Subcutaneous adipose tissue (tissue), 4 donors: ENCODE measurements around the gene CTCFL. TPM values are rescaled to one million over a fixed set of nuclear protein-coding genes. Genes with fewer than 3 reads are reported as not detected.

ENCODE experiments used
- total RNA-seq, 4 donors: library from RNA; depleted of rRNA; stranded (reverse); fragments of >200 nt; gene quantifications; one replicate each; pipeline ENCODE4 v1.1.0, GENCODE V29; 2016
- TF ChIP-seq, protein P1 (sequence below): fragments of 450-650 bp; IDR thresholded peaks from one replicate; pipeline ENCODE4 v1.5.1; 2016; ENCODE audit warnings: low read depth, mild to moderate bottlenecking, control low read depth, antibody characterized with exemption, moderate library complexity

CTCFL gene
- total RNA-seq, 4 donors from 2014 or later = 0.17 TPM; not detected in 3

DNA sequence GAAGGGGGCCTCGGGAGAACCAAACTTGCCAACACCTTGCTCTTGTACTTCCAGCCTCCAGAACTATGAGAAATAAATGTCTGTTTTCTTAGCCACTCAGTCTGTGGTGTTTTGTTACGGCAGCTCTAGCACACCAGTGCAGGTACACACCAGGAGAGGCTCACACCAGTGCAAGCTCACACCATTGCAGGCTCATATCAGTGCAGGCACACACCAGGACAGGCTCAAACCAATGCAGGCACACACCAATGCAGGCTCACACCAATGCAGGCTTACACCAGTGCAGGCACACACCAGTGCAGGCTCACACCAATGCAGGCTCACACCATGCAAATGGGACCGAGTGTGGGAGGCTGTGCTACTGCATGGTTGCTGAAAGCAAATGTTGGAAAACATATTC, 4.9 kb upstream of the CTCFL start:
- TF ChIP-seq, protein P1, sequence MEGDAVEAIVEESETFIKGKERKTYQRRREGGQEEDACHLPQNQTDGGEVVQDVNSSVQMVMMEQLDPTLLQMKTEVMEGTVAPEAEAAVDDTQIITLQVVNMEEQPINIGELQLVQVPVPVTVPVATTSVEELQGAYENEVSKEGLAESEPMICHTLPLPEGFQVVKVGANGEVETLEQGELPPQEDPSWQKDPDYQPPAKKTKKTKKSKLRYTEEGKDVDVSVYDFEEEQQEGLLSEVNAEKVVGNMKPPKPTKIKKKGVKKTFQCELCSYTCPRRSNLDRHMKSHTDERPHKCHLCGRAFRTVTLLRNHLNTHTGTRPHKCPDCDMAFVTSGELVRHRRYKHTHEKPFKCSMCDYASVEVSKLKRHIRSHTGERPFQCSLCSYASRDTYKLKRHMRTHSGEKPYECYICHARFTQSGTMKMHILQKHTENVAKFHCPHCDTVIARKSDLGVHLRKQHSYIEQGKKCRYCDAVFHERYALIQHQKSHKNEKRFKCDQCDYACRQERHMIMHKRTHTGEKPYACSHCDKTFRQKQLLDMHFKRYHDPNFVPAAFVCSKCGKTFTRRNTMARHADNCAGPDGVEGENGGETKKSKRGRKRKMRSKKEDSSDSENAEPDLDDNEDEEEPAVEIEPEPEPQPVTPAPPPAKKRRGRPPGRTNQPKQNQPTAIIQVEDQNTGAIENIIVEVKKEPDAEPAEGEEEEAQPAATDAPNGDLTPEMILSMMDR = no peak

DNA sequence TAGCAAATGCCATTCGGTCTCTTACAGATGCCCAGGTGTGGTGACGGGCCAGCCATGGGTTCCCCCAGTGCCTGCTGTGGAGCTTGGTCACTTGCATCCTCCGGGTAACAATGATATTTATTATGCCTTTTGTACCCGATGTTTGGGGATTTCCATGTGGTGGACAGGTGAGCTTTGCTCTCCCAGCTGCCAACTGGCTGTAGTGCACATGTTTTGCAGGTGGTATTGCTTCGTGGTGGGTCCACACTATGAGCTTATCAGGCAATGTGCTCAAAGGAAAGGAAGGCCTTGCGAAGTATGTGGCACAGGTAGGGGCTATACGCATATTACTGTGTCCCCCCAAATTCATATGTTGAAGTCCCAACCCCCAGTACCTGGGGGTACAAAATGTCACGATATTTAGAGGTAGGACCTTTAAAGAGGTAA, 4.2 kb upstream of the CTCFL start:
- TF ChIP-seq, protein P1 = no peak

DNA sequence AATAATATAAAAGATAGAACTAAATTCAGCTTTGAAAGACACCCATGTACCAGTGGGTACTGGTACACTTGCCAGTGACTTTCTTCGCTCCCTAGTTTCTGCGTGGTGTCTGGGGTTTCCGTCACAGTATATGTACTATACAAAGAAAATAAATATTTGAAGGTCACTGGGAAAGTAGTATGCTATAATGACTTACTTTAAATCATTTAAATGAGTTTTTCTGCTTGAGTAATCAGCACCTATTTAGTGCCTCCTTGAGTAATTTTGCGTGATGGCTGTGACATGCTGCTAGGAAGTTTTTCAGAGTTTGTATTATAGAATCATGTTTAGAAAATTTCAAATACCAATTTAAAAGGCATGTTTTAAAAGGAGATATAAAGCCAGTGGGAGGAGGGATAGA, 3.2 kb upstream of the CTCFL start:
- TF ChIP-seq, protein P1 = no peak

DNA sequence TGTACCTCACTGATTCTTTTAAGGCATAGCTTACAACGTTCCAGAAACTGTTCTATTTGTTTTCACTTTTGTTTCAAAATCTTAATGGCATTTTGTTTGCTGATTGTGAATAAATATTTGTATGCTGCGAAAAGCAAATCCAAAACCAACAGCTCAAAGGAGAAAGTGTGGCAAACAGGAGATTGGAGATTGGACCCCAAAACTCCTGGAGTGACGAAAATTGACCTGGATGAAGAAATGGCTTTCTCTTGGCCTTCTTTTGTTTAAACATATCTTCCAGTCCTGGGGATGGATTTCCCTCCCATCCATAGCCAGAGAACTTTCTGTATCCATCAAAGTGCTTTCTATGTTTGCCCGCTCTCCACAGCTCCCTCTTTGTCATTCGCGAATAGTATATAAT, 2.8 kb upstream of the CTCFL start:
- TF ChIP-seq, protein P1 = no peak

DNA sequence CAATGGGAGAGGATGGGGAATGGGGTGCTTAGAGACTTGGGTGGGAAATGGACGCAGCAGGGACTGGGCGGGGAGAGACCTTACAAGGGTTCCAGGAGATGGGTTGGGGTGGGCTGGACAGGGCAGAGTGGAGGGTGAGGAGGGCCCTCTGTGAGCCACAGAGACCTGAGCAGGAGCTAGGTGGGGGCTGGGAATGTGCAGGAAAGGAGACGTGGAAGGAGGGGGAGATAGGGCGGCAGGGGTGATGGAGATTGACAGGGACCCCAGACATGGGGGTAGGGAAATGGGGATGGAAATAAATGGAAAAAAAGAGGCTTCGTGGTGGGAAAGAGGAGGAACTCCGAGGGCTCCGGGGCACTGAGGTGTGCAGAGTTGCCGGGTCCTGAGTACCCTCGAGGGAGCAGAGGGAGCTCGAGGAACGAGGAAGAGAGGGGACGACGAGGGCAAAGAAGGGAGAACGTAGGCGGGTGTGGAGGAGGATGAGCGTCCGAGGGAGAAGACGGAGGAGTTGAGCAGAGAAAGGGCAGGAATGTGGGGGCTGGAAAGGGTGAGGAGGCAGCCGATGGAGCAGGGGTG, 2.0 kb upstream of the CTCFL start:
- TF ChIP-seq, protein P1 = no peak

DNA sequence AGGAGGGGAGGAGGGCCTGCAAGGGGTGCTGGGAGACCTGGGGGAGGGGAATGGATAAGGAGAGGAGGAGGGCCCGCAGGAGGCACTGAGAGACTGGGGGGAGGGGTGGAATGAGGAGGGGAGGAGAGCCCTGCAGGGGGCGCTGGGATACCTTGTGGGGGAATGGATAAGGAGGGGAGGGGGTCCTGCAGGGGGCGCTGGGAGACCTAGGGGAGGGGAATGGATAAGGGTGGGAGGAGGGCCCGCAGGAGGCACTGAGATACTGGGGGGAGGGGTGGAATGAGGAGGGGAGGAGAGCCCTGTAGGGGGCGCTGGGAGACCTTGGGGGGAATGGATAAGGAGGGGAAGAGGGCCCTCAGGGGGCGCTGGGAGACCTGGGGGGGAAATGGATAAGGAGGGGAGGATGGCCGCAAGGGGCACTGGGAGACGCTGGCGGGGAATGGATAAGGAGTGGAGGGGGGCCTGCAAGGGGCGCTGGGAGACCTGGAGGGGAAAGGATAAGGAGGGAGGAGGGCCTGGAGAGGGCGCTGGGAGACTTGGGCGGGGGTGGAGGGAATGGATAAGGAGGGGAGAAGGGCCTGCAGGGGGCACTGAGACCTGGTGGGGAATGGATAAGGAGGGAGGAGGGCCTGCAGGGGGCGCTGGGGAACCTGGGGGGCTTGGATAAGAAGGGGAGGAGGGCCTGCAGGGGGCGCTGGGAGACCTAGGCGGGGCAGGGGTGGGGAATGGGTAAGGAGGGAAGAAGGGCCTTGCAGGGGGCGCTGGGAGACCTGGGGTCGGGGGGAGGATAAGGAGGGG, 1.3 kb upstream of the CTCFL start:
- TF ChIP-seq, protein P1 = no peak

DNA sequence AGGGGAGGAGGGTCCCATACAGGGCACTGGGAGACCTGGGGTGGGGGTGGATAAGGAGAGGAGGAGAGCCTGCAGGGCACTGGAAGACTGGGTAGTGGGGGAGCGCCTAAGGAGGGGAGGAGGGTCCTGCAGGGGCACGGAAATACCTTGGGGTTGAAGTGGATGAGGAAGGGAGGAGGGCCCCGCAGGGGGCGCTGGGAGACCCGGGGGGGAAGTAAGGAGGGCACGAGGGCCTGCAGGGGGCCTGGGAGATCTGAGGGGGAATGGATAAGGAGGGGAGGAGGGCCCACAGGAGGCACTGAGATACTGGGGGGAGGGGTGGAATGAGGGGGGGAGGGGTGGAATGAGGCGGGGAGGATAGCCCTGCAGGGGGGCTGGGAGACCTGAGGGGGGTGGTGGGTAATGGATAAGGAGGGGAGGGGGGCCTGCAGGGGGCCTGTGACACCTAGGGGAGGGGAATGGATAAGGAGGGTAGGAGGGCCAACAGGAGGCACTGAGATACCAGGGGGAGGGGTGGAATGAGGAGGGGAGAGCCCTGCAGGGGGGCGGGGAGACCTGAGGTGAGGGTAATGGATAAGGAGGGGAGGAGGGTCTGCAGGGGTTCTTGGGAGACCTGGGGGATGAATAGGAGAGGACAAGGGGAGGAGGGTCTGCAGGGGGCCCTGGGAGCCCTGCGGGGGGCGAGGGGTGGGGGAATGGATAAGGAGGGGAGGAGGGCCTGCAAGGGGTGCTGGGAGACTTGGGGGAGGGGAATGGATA, 567 bp upstream of the CTCFL start:
- TF ChIP-seq, protein P1 = no peak
